ENCODE data around the gene ZNF276.

The ZNF276 gene

DNA sequence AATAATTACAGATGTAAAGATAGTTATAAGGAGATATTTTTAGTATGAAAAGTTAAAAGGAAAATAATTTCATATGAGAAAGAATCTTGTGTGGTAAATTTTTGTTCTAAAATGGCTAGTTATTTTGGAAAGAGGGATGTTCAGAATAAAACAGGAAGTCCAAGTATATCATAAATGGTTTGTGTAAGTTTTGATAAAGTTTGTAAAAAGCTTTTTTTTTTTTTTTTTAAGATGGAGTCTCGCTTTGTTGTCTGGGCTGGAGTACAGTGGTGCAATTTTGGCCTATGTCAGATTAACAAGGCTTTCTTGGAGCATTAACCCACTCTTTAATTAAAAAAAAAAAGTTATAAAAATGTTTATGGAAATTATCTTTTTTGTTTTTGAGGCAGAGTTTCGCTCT lies 43.1 kb upstream of the ZNF276 start:
- Histone ChIP-seq H3K36me3 (ENCODE audit: insufficient read depth, low read length) (peaks cover 23% of the 10 kb centered on the region), H3F3A (ENCODE audit: insufficient read depth, low read length) (no peaks in the 10 kb centered on the region), H3K4me3 (ENCODE audit: low read depth, low read length, poor library complexity, severe bottlenecking) (no peak overlapping the region), H3K9ac (ENCODE audit: low read length) (no peak overlapping the region), H3K79me2 (ENCODE audit: insufficient read depth, low read length) (no peaks in the 10 kb centered on the region), H3K9me3 (ENCODE audit: low read length) (no peaks in the 10 kb centered on the region), H4K20me1 (ENCODE audit: insufficient read depth, low read length) (no peaks in the 10 kb centered on the region), H3K4me2 (ENCODE audit: low read length) (no peak overlapping the region), H3K4me1 (ENCODE audit: insufficient read depth, low read length, severe bottlenecking) (no peaks in the 10 kb centered on the region), H3K9me2 (ENCODE audit: low read depth, low read length) (no peaks in the 10 kb centered on the region), H3K27me3 (ENCODE audit: insufficient read depth, low read length) (no peaks in the 10 kb centered on the region), H2AFZ (ENCODE audit: low read length) (no peak overlapping the region), H3K27ac (ENCODE audit: low read depth, low read length, poor library complexity, severe bottlenecking) (no peak overlapping the region)
- TF ChIP-seq EZH2 (IDR thresholded peaks at IDR 0.05; ENCODE audit: borderline replicate concordance, low read length) = no peak
- TF ChIP-seq, protein P1, sequence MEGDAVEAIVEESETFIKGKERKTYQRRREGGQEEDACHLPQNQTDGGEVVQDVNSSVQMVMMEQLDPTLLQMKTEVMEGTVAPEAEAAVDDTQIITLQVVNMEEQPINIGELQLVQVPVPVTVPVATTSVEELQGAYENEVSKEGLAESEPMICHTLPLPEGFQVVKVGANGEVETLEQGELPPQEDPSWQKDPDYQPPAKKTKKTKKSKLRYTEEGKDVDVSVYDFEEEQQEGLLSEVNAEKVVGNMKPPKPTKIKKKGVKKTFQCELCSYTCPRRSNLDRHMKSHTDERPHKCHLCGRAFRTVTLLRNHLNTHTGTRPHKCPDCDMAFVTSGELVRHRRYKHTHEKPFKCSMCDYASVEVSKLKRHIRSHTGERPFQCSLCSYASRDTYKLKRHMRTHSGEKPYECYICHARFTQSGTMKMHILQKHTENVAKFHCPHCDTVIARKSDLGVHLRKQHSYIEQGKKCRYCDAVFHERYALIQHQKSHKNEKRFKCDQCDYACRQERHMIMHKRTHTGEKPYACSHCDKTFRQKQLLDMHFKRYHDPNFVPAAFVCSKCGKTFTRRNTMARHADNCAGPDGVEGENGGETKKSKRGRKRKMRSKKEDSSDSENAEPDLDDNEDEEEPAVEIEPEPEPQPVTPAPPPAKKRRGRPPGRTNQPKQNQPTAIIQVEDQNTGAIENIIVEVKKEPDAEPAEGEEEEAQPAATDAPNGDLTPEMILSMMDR (IDR thresholded peaks at IDR 0.05; ENCODE audit: low read length) = no peak

DNA sequence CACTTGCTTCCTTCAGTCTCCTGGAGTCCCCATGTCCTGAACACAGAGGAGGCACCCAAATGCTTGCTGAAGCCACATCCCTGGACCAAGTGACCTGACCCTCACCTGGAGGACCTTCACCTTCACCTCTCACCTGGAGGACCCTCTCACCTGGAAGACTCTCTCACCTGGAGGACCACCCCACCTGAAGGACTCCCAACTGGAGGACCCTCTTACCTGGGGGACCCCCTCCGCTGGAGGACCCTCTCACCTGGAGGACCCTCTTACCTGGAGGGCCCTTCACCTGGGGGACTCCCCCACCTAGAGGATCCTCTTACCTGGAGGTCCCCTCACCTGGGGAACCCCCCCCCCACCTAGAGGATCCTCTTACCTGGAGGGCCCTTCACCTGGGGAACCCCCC lies 35.4 kb upstream of the ZNF276 start:
- H4K20me1 ChIP-seq (ENCODE audit: insufficient read depth, low read length) = no peaks in the 10 kb centered on the region
- H3K9me2 ChIP-seq (ENCODE audit: low read depth, low read length) = no peaks in the 10 kb centered on the region
- H3K4me1 ChIP-seq (ENCODE audit: insufficient read depth, low read length, severe bottlenecking) = peaks cover 11% of the 10 kb centered on the region
- H3K36me3 ChIP-seq (ENCODE audit: insufficient read depth, low read length) = peaks cover 43% of the 10 kb centered on the region
- no peaks in the 10 kb centered on the region for H3K27me3 ChIP-seq (ENCODE audit: insufficient read depth, low read length)
- H3F3A ChIP-seq (ENCODE audit: insufficient read depth, low read length) = no peaks in the 10 kb centered on the region
- H3K4me2 ChIP-seq (ENCODE audit: low read length) = peak overlapping the region; percentile 89; the same call in 1 of the 2 replicates
- no peak overlapping the region for H2AFZ ChIP-seq (ENCODE audit: low read length)
- no peaks in the 10 kb centered on the region; the same call in 1 of the 2 replicates for H3K79me2 ChIP-seq (ENCODE audit: insufficient read depth, low read length)
- peak overlapping the region; percentile 75 for H3K4me3 ChIP-seq (ENCODE audit: low read depth, low read length, poor library complexity, severe bottlenecking)
- no peak overlapping the region for H3K9ac ChIP-seq (ENCODE audit: low read length)
- H3K27ac ChIP-seq (ENCODE audit: low read depth, low read length, poor library complexity, severe bottlenecking) = no peak overlapping the region
- no peaks in the 10 kb centered on the region for H3K9me3 ChIP-seq (ENCODE audit: low read length)
- TF ChIP-seq EZH2 (IDR thresholded peaks at IDR 0.05; ENCODE audit: borderline replicate concordance, low read length) = no peak
- TF ChIP-seq, protein P1 (IDR thresholded peaks at IDR 0.05; ENCODE audit: low read length) = no peak

DNA sequence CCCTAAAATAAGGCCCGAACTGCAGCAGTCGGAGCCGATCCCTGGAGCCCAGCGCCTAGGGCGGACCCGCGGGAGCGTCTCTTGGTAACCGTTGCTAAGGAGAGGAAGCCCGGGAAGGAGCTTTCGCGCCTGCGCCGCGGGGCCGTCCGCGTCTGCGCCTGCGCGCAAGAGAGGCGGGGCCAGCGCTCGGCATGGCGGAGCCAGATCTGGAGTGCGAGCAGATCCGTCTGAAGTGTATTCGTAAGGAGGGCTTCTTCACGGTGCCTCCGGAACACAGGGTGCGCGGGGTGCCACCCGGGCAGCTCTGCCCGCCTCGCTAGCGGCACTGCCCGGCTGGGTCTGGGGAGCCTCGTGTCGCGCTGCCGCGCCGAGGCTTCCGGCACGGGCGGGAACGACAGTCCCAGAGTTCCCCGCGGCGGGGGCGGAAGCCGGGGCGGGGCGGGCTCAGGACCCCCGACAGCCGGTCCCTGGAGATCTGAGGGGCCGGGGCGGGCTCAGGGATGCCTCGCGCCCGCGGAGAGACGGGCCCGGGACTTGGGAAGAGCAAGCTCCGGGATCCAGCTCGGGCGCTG lies 34.7 kb upstream of the ZNF276 start, which contains the start of gene CDK10:
Gene CDK10 (plus strand): TSS at position 170 of the 572 bp plus-strand sequence. CDS start 22 bp downstream, at position 192.
- TF ChIP-seq, protein P1 (IDR thresholded peaks at IDR 0.05; ENCODE audit: low read length) = no peak
- no peak for TF ChIP-seq EZH2 (IDR thresholded peaks at IDR 0.05; ENCODE audit: borderline replicate concordance, low read length)
- Histone ChIP-seq H3K27ac (ENCODE audit: low read depth, low read length, poor library complexity, severe bottlenecking) (peak within 1 kb of the TSS; percentile 85), H3K9me2 (ENCODE audit: low read depth, low read length) (no peaks in the 10 kb centered on the region), H3F3A (ENCODE audit: insufficient read depth, low read length) (no peaks in the 10 kb centered on the region), H2AFZ (ENCODE audit: low read length) (no peak within 1 kb of the TSS), H3K27me3 (ENCODE audit: insufficient read depth, low read length) (no peaks in the 10 kb centered on the region), H3K79me2 (ENCODE audit: insufficient read depth, low read length) (no peaks in the 10 kb centered on the region; the same call in 1 of the 2 replicates), H3K4me1 (ENCODE audit: insufficient read depth, low read length, severe bottlenecking) (peaks cover 11% of the 10 kb centered on the region), H3K4me3 (ENCODE audit: low read depth, low read length, poor library complexity, severe bottlenecking) (peak within 1 kb of the TSS; percentile 75), H3K9ac (ENCODE audit: low read length) (peak within 1 kb of the TSS; percentile 86), H3K36me3 (ENCODE audit: insufficient read depth, low read length) (peaks cover 48% of the 10 kb centered on the region), H3K9me3 (ENCODE audit: low read length) (no peaks in the 10 kb centered on the region), H3K4me2 (ENCODE audit: low read length) (peak within 1 kb of the TSS; percentile 89), H4K20me1 (ENCODE audit: insufficient read depth, low read length) (no peaks in the 10 kb centered on the region)

Measured in OCI-LY1 (cell line).